ENCODE data around the gene CHRM1. TPM values are rescaled to one million over a fixed set of nuclear protein-coding genes. Genes with fewer than 3 reads are reported as not detected.

The CHRM1 gene
- total RNA-seq, 4 donors from 2014 or later: 0.32 to 0.41 TPM; not detected in 2

- WGBS, 2 donors (ENCODE audit: low coverage in 1 of 2): 71 to 76% methylated on average over 1 to 3 of the region's 4 CpGs
- Histone ChIP-seq H3K4me1 (peaks cover 0 to 17% (median 12%) of the 10 kb centered on the region in 4 donors), H3K27me3 (peaks cover 47% of the 10 kb centered on the region), H3K4me3 (no peak overlapping the region), H3K9me3 (no peaks in the 10 kb centered on the region), H3K27ac (no peak overlapping the region), H3K36me3 (no peaks in the 10 kb centered on the region)
- in situ Hi-C loops (cut with MboI; ENCODE audit: low pct_ligation_motif_present in 1 of 4, low pct_unique_long_range_greater_than_20kb in 1 of 4, low sequenced_read_pairs in 3 of 4) (no loop called here), intact Hi-C loops (cut with DNase I; ENCODE audit: low total_unique reads) (no loop called here)
- TF ChIP-seq EP300 (IDR thresholded peaks at IDR 0.05; ENCODE audit: low read depth) (no peak), POLR2AphosphoS5 (IDR thresholded peaks at IDR 0.05) (no peak), CTCF (IDR thresholded peaks at IDR 0.05) (no peak), POLR2A (IDR thresholded peaks at IDR 0.05) (no peak)
- no peak for DNase-seq
These were observed 9.0 kb upstream of the CHRM1 start for GRCh38 chr11:62930157-62930556.

- WGBS, 2 donors (ENCODE audit: low coverage in 1 of 2): 40 to 59% methylated on average over 2 to 13 of the region's 13 CpGs
- DNase-seq: no peak
- Histone ChIP-seq H3K9me3 (no peaks in the 10 kb centered on the region), H3K27ac (no peak overlapping the region), H3K36me3 (no peaks in the 10 kb centered on the region), H3K4me3 (no peak overlapping the region), H3K4me1 (peaks cover 5 to 28% (median 22%) of the 10 kb centered on the region in 4 donors), H3K27me3 (peaks cover 69% of the 10 kb centered on the region)
- in situ Hi-C loops (cut with MboI; ENCODE audit: low pct_ligation_motif_present in 1 of 4, low pct_unique_long_range_greater_than_20kb in 1 of 4, low sequenced_read_pairs in 3 of 4): no loop called here
- intact Hi-C loops (cut with DNase I; ENCODE audit: low total_unique reads): no loop called here
- no peak for TF ChIP-seq EP300 (IDR thresholded peaks at IDR 0.05; ENCODE audit: low read depth)
- no peak for TF ChIP-seq POLR2AphosphoS5 (IDR thresholded peaks at IDR 0.05)
- TF ChIP-seq CTCF (IDR thresholded peaks at IDR 0.05): no peak
- TF ChIP-seq POLR2A (IDR thresholded peaks at IDR 0.05): no peak
These were observed 6.8 kb upstream of the CHRM1 start for GRCh38 chr11:62928011-62928410.

- TF ChIP-seq POLR2A (IDR thresholded peaks at IDR 0.05) (no peak), EP300 (IDR thresholded peaks at IDR 0.05; ENCODE audit: low read depth) (no peak), POLR2AphosphoS5 (IDR thresholded peaks at IDR 0.05) (no peak), CTCF (IDR thresholded peaks at IDR 0.05) (no peak)
- 21% methylated on average over 36 of the region's 53 CpGs; no CpG with 5 or more reads in 1 of the 2 donors for WGBS, 2 donors (ENCODE audit: low coverage in 1 of 2)
- Histone ChIP-seq H3K4me3 (peak overlapping the region in 1 of 4 donors; percentile 46), H3K4me1 (peaks cover 5 to 28% (median 23%) of the 10 kb centered on the region in 4 donors), H3K27ac (no peak overlapping the region), H3K27me3 (peaks cover 80% of the 10 kb centered on the region), H3K9me3 (no peaks in the 10 kb centered on the region), H3K36me3 (no peaks in the 10 kb centered on the region)
- in situ Hi-C loops (cut with MboI; ENCODE audit: low pct_ligation_motif_present in 1 of 4, low pct_unique_long_range_greater_than_20kb in 1 of 4, low sequenced_read_pairs in 3 of 4): no loop called here
- DNase-seq: no peak
- intact Hi-C loops (cut with DNase I; ENCODE audit: low total_unique reads): no loop called here
These were observed 5.7 kb upstream of the CHRM1 start for GRCh38 chr11:62926680-62927455.

- no peak for TF ChIP-seq CTCF (IDR thresholded peaks at IDR 0.05)
- no peak for TF ChIP-seq EP300 (IDR thresholded peaks at IDR 0.05; ENCODE audit: low read depth)
- TF ChIP-seq POLR2AphosphoS5 (IDR thresholded peaks at IDR 0.05): no peak
- no peak for TF ChIP-seq POLR2A (IDR thresholded peaks at IDR 0.05)
- Histone ChIP-seq H3K9me3 (no peaks in the 10 kb centered on the region), H3K4me1 (peaks cover 5 to 35% (median 26%) of the 10 kb centered on the region in 4 donors), H3K36me3 (no peaks in the 10 kb centered on the region), H3K27ac (no peak overlapping the region), H3K4me3 (peak overlapping the region in 3 of 4 donors; percentile 8 to 46 (median 22)), H3K27me3 (peaks cover 84% of the 10 kb centered on the region)
- WGBS, 2 donors (ENCODE audit: low coverage in 1 of 2): 7% methylated on average over 67 of the region's 71 CpGs; no CpG with 5 or more reads in 1 of the 2 donors
- DNase-seq: no peak
- intact Hi-C loops (cut with DNase I; ENCODE audit: low total_unique reads) (no loop called here), in situ Hi-C loops (cut with MboI; ENCODE audit: low pct_ligation_motif_present in 1 of 4, low pct_unique_long_range_greater_than_20kb in 1 of 4, low sequenced_read_pairs in 3 of 4) (no loop called here)
These were observed 4.8 kb upstream of the CHRM1 start for GRCh38 chr11:62925745-62926679.
